Thyroid gland (tissue), 4 donors: Measurements from ENCODE around the gene COA4. TPM values are rescaled to one million over a fixed set of nuclear protein-coding genes. Genes with fewer than 3 reads are reported as not detected.

Experiments used
- DNase-seq, 2 donors: peaks; one replicate each; pipeline ENCODE4 v3.0.0-alpha.2; 2019
- H3K27ac ChIP-seq, 3 donors: fragments of 200-600 bp; sonication (generic); 1 replicate in 2 of 3; 2 replicates in 1 of 3; pipeline ENCODE4 v1.5.1; 2016 to 2019; ENCODE audit warnings: mild to moderate bottlenecking in 1 of 3, moderate library complexity in 1 of 3
- H3K27me3 ChIP-seq: fragments of 200-600 bp; sonication (generic); one replicate; pipeline ENCODE4 v1.5.1; 2019
- H3K36me3 ChIP-seq, 2 donors: fragments of 200-600 bp; sonication (generic); one replicate each; pipeline ENCODE4 v1.5.1; 2016 to 2019
- H3K4me1 ChIP-seq, 2 donors: fragments of 200-600 bp; sonication (generic); one replicate each; pipeline ENCODE4 v1.5.1; 2017 to 2019
- H3K4me3 ChIP-seq, 3 donors: fragments of 200-600 bp; sonication (generic); replicated peaks in 1 of 3; 1 replicate in 2 of 3; 2 replicates in 1 of 3; pipeline ENCODE4 v1.5.1; 2016; ENCODE audit warnings: mild to moderate bottlenecking in 1 of 3
- H3K9me3 ChIP-seq: fragments of 200-600 bp; sonication (generic); one replicate; pipeline ENCODE4 v1.5.1; 2017
- POLR2A ChIP-seq, 2 donors: fragments of 450-650 bp; IDR thresholded peaks; one replicate each; pipeline ENCODE4 v1.6.1; 2017; ENCODE audit warnings: antibody characterized with exemption in 2 of 2, mild to moderate bottlenecking in 2 of 2, moderate library complexity in 1 of 2
- WGBS, 2 donors: methylation state at CpG; one replicate each; pipeline ENCODE4 v1.1.5; 2017; 5-methylcytosine and 5-hydroxymethylcytosine counted together
- intact Hi-C: fragments of 100-400 bp; cut with DNase I; formaldehyde crosslinking; loops from one replicate; pipeline ENCODE4 v1.15.1; 2023
- total RNA-seq, 4 donors: library from RNA; depleted of rRNA; stranded (reverse); fragments of >200 nt; gene quantifications; one replicate each; pipeline ENCODE4 v1.2.3, GENCODE V29; 2016
- TF ChIP-seq, protein P1 (sequence below), 6 experiments: fragments of 200-600 bp in 3 of 6; fragments of 450-650 bp in 3 of 6; sonication (generic) in 3 of 6; IDR thresholded peaks; one replicate each; pipeline ENCODE4 v1.5.1; 2016 to 2019; ENCODE audit warnings: antibody characterized with exemption in 6 of 6, mild to moderate bottlenecking in 2 of 6, inconsistent platforms in 1 of 6, moderate library complexity in 1 of 6

COA4 gene
- total RNA-seq, 4 donors from 2014 or later, result 62.9 to 117 (median 103) TPM

DNA sequence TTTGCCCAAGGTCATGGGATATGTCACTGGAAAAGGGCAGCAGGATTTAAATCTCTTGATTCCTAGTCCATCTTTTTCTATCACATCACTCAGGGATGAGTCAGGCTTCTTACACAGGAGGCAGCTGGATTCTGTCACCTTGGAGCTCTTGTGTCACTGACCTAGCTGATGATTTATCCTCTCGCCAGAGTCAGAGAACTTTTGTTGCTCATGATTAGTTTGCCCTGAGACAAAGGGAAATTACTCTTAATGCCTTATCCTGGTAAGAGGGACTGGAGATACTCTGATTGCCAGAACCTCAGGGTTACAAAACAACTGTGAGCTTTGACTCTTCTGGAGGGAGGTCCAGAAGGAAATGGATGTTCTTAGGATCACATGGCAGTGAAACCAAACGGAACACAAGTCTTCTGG lies 10.1 kb downstream of the COA4 start:
- DNase-seq, result no peak
- Histone ChIP-seq H3K27me3 (no peaks in the 10 kb centered on the region), H3K27ac (no peak overlapping the region), H3K4me1 (peaks cover 0 to 4% of the 10 kb centered on the region in 2 donors), H3K4me3 (no peak overlapping the region), H3K36me3 (peaks cover 6% of the 10 kb centered on the region in 2 donors), H3K9me3 (no peaks in the 10 kb centered on the region)
- TF ChIP-seq POLR2A (IDR thresholded peaks at IDR 0.05), result no peak
- TF ChIP-seq, protein P1, sequence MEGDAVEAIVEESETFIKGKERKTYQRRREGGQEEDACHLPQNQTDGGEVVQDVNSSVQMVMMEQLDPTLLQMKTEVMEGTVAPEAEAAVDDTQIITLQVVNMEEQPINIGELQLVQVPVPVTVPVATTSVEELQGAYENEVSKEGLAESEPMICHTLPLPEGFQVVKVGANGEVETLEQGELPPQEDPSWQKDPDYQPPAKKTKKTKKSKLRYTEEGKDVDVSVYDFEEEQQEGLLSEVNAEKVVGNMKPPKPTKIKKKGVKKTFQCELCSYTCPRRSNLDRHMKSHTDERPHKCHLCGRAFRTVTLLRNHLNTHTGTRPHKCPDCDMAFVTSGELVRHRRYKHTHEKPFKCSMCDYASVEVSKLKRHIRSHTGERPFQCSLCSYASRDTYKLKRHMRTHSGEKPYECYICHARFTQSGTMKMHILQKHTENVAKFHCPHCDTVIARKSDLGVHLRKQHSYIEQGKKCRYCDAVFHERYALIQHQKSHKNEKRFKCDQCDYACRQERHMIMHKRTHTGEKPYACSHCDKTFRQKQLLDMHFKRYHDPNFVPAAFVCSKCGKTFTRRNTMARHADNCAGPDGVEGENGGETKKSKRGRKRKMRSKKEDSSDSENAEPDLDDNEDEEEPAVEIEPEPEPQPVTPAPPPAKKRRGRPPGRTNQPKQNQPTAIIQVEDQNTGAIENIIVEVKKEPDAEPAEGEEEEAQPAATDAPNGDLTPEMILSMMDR (IDR thresholded peaks at IDR 0.05), result no peak
- intact Hi-C loops, result no loop called here
- WGBS, 2 donors, result 76 to 81% methylated on average over 2 of the region's 2 CpGs

DNA sequence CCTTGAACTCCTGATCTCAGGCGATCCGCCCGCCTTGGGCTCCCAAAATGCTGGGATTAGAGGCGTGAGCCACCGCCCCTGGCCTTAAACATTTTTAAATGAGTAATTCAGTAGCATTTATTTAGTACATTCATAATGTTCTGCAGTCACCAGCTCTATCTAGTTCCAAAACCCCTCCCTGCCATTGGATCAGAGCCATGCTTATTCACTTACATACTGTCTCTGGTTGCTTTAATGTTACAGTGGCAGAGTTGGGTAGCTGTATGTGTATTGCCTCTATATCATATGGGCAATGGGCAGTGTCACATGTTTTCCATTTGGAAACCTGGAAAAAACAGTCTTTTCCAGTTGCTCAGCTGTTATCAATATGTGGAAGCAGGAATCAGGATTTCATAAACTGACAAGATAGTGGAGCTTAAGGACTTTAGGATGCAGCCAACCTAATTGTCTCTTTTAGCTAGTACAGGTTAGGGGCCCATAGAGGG lies 10.5 kb downstream of the COA4 start:
- 96 to 97% methylated on average over 5 of the region's 5 CpGs for WGBS, 2 donors
- Histone ChIP-seq H3K36me3 (peaks cover 5 to 6% of the 10 kb centered on the region in 2 donors), H3K4me3 (no peak overlapping the region), H3K27me3 (no peaks in the 10 kb centered on the region), H3K27ac (no peak overlapping the region), H3K9me3 (no peaks in the 10 kb centered on the region), H3K4me1 (peaks cover 0 to 4% of the 10 kb centered on the region in 2 donors)
- no peak for DNase-seq
- TF ChIP-seq, protein P1 (IDR thresholded peaks at IDR 0.05), result no peak
- no peak for TF ChIP-seq POLR2A (IDR thresholded peaks at IDR 0.05)
- intact Hi-C loops, result no loop called here

DNA sequence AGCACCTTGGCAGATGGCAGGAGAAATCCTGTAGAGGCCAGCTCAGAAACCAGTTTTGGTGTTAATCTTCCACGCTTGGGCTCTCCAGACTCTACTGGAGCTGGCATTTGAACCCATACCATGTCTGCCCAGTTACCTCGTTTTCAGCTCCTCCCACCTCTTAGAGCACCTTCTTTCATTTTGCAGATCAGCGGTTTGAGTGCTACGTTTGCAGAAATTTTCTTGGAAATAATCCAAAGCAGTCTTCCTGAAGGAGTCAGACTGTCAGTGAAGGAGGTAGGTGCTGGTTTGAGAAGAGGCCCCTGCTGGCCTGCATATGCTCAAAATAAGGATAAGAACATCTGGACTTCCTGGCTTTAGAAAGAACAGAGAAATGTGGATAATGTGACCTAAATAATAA lies 13.7 kb downstream of the COA4 start:
- Histone ChIP-seq H3K4me3 (no peak overlapping the region), H3K27me3 (no peaks in the 10 kb centered on the region), H3K9me3 (no peaks in the 10 kb centered on the region), H3K4me1 (peaks cover 0 to 4% of the 10 kb centered on the region in 2 donors), H3K27ac (peak overlapping the region in 2 of 3 donors; percentile 17 to 25), H3K36me3 (peaks cover 5 to 6% of the 10 kb centered on the region in 2 donors)
- TF ChIP-seq, protein P1 (IDR thresholded peaks at IDR 0.05), result peak in 1 of 6 experiments; percentile 11
- no peak for TF ChIP-seq POLR2A (IDR thresholded peaks at IDR 0.05)
- peak; percentile 14 to 32 for DNase-seq
- intact Hi-C loops, result no loop called here
- 39 to 52% methylated on average over 4 of the region's 4 CpGs for WGBS, 2 donors

DNA sequence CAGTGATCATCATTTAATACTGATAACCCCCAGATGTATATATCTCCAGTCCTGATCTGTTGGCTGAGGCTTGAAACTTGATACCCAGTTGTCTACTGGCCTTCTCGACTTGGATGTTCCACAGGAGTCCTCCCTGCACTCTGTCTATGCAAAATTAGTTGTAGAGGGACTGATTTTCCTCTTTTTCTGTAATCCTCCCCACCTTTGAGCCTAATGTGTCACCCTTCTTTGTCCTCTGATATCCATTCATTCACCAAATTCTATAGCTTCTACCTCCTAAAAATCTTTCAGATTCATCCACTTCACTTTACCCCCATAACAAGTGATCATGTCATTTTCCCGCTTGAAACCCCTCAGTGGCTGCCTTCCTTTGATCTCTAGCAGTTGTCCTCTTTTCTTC lies 16.4 kb downstream of the COA4 start:
- H3K36me3 ChIP-seq, result peaks cover 5 to 6% of the 10 kb centered on the region in 2 donors
- H3K4me1 ChIP-seq, result peaks cover 0 to 4% of the 10 kb centered on the region in 2 donors
- no peaks in the 10 kb centered on the region for H3K27me3 ChIP-seq
- H3K9me3 ChIP-seq, result no peaks in the 10 kb centered on the region
- H3K27ac ChIP-seq, result no peak overlapping the region
- H3K4me3 ChIP-seq, result no peak overlapping the region
- DNase-seq, result no peak
- no peak for TF ChIP-seq POLR2A (IDR thresholded peaks at IDR 0.05)
- TF ChIP-seq, protein P1 (IDR thresholded peaks at IDR 0.05), result no peak
- WGBS, 2 donors, result 68 to 73% methylated on average over 2 of the region's 2 CpGs
- intact Hi-C loops, result no loop called here

DNA sequence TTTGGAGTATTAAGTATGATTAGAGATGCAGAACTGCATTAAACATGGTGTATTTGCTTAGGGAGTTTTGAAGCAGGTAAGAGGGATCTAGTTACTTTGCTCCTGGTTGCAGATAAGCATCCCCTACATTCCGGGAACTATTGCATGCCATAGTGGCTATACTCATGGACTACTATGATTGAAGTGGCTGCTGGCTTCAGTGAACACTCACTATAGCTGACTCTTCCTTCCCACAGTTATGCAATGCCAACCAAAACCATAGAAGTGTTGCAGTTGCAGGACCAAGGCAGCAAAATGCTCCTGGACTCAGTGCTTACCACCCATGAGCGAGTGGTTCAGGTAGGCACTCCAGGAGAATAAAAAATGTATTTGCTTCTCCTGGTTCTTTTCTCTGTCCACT lies 17.0 kb downstream of the COA4 start:
- H3K27me3 ChIP-seq, result no peaks in the 10 kb centered on the region
- intact Hi-C loops, result no loop called here
- WGBS, 2 donors, result 88 to 89% methylated on average over 2 of the region's 2 CpGs
- TF ChIP-seq, protein P1 (IDR thresholded peaks at IDR 0.05), result no peak
- no peak for TF ChIP-seq POLR2A (IDR thresholded peaks at IDR 0.05)
- peaks cover 0 to 4% of the 10 kb centered on the region in 2 donors for H3K4me1 ChIP-seq
- peaks cover 5% of the 10 kb centered on the region in 2 donors for H3K36me3 ChIP-seq
- DNase-seq, result no peak
- no peak overlapping the region for H3K4me3 ChIP-seq
- H3K27ac ChIP-seq, result no peak overlapping the region
- no peaks in the 10 kb centered on the region for H3K9me3 ChIP-seq
